IMR-90 (cell line): Measurements from ENCODE around the gene ABCA5.
"Not testable (repeated sequence)": the region's sequence is repeated elsewhere in the genome, so short reads cannot be mapped to it uniquely, and the experiment has no call there.

Experiments used
- BHLHE40 ChIP-seq: fragments of 150-350 bp; IDR thresholded peaks from 2 replicates; pipeline ENCODE4 v1.6.1; 2016; ENCODE audit warnings: mild to moderate bottlenecking, low read depth, low read length
- CEBPB ChIP-seq: IDR thresholded peaks from 2 replicates; pipeline ENCODE4 v1.6.1; 2012; ENCODE audit warnings: low read depth, low read length, improper control_type of control experiment
- CTCF ChIP-seq: conservative IDR thresholded peaks from 2 replicates; pipeline ENCODE4 v1.5.1; 2012; ENCODE audit warnings: mild to moderate bottlenecking, low read depth, low read length, improper control_type of control experiment
- ELK1 ChIP-seq: fragments of 150-350 bp; IDR thresholded peaks from 2 replicates; pipeline ENCODE4 v1.6.1; 2016; ENCODE audit warnings: low read depth, mild to moderate bottlenecking, low read length, moderate library complexity, borderline replicate concordance
- MXI1 ChIP-seq: IDR thresholded peaks from 2 replicates; pipeline ENCODE4 v1.6.1; 2012; ENCODE audit warnings: low read depth, mild to moderate bottlenecking, low read length, moderate library complexity, borderline replicate concordance
- NFE2L2 ChIP-seq: fragments of 150-350 bp; IDR thresholded peaks from 2 replicates; pipeline ENCODE4 v1.6.1; 2016; ENCODE audit warnings: low read depth, mild to moderate bottlenecking, low read length
- POLR2A ChIP-seq: IDR thresholded peaks from 2 replicates; pipeline ENCODE4 v1.6.1; 2012; ENCODE audit warnings: mild to moderate bottlenecking, low read depth, low read length
- RCOR1 ChIP-seq: IDR thresholded peaks from 2 replicates; pipeline ENCODE4 v1.6.1; 2012; ENCODE audit warnings: mild to moderate bottlenecking, low read length, improper control_type of control experiment; ENCODE audit not compliant: insufficient replicate concordance
- USF2 ChIP-seq: fragments of 150-350 bp; IDR thresholded peaks from 2 replicates; pipeline ENCODE4 v1.6.1; 2017; ENCODE audit warnings: mild to moderate bottlenecking, antibody characterized with exemption, low read length, low read depth

- not testable (repeated sequence) for TF ChIP-seq CTCF, POLR2A, MXI1, USF2, RCOR1, CEBPB, NFE2L2, BHLHE40, ELK1
Observed at GRCh38 chr17:69298120-69298722, 28.7 kb downstream of the ABCA5 start.
